Activated T-cell treated with anti-CD3 and anti-CD28 coated beads for 48 hours (primary cell): ENCODE measurements around the gene MTRF1.

ENCODE experiments used
- DNase-seq: peaks from one replicate; pipeline ENCODE4 v3.0.0-alpha.2; 2020; ENCODE audit warnings: low read depth

MTRF1 gene

GRCh38 chr13:41263261-41263971 is at the start of gene MTRF1:
Gene MTRF1, minus strand, starts transcription at chr13:41263576. Its CDS starts 2,669 bp downstream, at chr13:41260907.
- DNase-seq: peak; percentile 71

GRCh38 chr13:41313117-41313516 is 49.7 kb upstream of the MTRF1 start:
- DNase-seq: no peak

DNA sequence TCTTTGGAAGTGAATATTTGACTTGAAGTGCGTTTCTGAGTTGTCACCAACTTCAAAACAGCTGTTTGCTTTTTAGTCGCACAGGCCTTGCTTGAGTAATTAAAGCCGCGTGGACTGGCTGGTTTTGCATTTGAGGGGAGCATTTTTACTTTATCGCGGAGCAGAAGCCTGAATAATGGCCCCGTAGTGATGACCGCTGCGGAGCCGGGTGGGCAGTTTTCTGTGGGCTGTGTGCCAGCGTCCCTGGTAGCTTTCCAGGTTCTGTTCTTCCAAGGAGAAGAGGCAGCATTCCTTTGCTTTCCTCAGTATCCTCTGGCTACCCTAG is 48.8 kb upstream of the MTRF1 start:
- no peak for DNase-seq

DNA sequence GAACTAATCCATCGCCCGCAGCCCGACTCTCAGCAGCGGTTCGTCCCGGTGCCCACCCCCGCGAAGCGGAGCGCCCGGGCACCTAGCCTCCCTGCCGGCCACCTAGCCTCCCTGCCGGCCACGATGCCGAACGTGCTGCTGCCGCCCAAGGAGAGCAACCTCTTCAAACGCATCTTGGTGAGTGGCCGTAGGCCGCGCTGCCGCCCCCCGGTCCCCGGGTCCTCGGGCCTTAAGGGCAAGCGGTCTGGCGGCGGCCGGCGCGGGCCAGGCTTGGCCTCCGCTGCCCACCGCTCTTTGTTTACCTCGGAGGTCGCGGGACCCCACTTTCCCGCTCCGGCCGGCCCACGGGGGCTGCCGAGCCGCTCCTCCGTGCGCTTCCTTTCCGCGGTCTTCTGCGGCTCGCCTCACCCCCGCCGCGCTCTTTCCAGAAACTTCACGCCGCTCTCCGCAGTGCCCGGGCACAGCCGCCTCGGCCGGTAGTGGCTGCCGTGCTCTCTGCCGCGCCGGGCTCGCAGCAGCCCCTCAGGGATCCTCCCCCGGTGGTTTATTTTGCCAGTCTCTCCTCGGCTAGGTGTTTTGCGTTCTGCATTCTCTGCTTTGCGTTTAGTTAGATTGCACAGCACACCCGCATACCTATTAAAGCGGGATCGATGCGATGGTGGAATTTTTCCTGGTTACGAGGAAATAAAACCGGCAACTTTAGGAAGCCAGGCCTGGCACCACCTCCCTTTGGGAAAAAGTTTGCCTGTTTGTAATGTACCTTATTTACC is 48.2 kb upstream of the MTRF1 start:
- DNase-seq: peak; percentile 56

DNA sequence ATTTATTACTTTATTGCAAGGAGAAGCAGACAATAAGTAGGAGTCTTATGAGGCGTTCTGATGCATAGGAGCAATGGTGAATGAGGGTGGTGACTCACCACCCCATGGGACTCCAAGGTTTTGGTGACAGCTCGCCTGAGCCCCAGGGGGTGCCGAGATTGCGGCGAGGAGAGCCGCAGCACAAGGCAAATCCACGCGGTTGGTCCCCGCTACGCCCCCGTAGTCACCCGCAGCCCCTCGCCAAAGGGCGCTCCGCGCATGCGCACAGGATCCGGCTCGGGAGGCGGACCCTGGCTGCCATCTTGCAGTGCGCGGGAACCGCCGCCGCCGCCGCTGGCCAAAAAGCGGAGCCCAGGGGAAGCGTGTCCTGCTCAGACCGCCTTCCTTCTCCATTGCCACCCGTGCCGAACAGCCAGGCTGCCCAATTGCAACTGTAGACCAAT is 47.6 kb upstream of the MTRF1 start, which contains the start of gene NAA16:
Gene NAA16 (plus strand): TSS at position 305 of the 443 bp plus-strand sequence. CDS start 262 bp downstream, outside the sequence.
- peak; percentile 97 for DNase-seq

DNA sequence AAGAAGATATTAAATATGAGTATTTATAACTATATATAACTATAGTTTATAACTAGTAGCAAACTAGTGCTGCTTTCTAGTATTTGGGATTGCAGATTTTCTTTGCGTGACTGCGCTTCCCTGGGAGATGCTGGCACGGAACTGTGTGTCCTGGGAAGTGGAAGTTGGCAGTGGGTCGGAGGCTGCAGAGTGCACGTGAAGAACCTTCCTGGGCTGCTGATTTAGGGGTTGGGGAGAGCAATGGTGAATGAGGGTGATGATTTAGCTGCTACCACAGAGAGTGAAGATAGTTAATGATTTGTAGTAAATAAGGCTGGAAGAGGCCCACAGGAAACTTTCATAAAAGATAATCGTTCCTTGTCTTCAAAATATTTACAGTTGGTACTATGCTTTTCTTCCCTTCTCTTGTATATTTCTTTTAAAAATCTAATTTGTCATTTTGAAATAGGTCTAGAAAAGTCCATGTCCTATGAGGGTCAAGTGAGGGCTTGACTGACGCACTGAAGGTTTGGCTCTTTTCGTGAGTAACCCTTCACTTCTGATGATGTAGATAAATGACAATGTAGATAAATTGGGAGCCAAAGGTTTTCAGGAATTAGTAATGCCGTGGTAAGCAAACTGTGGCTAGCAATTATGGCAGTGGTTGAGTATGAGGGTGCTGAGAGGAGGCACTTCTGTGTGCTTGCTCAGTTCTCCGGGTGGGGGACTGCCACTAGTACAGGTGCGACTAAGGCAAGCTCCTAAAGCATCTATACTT is 44.7 kb upstream of the MTRF1 start:
- no peak for DNase-seq

DNA sequence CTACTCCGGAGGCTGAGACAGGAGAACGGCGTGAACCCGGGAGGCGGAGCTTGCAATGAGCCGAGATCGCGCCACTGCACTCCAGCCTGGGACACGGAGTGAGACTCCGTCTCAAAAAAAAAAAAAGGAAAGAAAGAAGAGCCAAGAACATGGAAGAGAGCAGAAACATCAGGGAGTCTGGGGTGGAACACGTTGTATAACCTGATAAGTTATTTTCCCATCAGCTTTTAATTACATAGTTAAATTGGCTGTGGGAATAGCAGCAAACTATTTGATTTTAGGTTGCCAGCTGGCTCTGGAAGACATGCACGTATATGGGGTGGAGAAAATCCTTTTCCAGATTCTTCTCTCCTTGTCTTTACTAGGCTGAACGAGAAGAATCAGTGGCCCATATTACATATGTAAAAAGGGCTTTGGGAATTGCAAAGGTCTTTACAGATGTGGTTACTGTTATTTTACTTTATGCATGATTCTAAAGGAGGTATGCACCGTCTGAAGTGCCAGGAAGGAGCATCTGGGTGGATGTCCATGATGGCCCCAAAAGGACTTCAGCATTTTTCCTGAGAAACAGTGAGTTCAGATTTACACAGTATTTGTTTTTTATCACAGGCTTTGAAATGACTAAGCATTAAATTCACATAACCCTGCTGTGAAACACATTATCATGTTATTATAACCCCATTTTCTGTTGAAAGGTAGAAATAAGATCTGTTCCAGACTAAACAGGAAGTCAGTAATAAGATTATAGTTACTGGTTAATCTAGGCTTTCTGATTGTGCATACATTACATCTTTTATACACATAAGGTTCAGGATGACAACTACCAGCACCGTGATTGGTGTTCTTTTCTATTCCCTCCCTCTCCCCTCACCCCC is 43.1 kb upstream of the MTRF1 start:
- no peak for DNase-seq

DNA sequence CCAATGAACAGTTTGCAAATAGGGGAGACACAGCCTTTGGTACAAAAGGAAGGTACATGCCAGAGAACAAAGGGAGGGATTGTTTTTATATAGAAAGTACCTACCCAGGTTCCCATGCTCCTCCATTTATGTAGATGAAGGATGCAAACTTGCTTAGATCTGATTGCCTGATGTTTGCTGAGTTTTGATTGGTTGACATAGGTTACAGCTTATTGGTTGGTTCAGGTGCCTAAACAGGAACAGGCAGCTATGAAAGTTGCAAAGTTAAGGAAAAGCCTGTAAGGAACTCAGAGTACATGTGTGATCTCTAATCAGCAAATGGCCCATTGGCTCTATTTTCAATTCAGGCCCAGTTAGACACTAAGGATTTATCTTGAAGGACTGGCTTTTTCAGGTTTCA is 41.2 kb upstream of the MTRF1 start:
- DNase-seq: no peak

GRCh38 chr13:41302743-41303142 is 39.4 kb upstream of the MTRF1 start:
- no peak for DNase-seq

DNA sequence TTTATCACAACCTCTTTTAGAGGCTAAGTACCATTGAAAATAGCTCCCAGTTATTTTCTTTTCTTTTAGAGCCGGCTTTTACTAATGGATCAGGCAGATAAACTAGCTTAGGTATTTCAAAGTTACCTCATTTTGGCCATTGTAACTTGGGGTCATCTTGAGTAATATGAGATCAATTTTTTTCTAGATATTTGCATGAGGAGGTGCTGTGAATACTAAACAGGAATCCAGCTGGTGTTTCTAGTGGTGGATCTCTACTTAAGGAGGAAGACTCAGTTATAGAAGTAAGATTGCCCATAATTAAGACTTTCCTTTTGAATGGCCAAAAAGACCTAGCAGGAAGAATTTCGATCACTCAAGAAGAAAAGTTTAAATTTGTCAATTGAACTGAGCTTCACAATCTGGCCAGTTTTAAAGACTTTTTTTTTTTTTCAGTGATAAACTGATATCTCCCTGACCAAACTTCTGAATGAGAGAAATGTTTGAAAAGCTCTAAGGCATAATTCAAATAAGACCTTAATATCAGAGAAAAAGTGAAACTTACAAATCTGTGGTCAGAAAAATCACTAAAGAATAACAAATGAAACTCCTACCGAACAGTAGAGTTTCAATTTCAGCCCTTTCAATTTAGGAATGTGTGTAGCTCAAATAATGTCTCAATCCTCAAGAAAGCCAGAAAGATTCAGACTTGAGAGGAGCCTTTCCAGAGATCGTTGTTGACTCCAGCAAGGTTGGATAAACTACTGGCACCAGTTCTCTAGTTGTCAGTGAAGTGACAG is 36.1 kb upstream of the MTRF1 start:
- no peak for DNase-seq

DNA sequence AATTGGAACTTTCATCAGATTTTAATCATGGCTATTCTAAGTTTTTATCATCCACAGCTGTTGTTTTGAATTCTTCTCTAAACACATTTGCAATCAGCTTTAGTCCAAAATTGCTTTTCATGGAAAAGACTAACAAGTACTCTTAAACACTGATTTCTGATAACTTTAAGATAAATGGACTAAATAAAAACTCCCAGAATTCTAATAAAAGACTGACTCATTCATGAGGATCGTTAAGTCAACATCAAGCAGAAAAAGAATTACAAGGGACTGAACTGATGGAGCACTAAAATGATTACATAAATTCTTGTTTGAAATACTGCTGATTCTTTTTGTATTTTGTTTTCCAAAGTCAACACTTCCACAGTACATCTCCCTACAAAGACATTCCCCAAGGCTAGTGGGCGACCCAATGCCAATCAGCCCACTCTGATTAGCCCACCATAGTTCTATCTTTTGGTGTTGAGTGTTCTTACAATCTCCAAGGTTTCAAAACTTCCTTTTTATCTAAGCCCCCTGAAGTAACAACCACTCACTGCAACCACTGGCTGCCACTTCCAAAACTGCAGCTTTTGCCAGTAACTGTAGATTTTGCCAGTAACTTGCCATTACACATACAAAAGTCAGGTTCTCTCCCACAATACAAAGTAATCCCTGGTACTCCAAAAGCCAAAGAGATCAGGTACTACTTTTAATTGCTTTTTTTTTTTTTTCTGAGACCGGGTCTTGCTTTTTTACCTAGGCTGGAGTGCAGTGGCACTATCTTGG is 33.7 kb upstream of the MTRF1 start:
- DNase-seq: no peak

DNA sequence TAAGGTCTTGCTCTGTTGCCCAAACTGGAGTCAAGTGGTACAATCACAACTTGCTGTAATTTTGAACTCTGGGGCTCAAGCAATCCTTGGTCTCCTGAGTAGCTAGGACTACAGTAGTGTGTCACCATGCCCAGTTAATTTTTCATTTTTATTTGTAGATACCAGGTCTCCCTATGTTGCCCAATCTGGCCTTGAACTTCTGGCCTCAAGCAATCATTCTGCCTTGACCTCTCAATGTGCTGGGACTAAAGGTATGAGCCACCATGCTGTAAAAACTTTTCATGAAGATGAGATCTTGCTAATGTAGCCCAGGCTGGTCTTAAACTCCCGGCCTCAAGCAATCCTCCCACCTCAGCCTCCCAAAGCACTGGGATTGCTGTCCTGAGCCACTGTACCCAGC is 32.6 kb upstream of the MTRF1 start:
- no peak for DNase-seq

DNA sequence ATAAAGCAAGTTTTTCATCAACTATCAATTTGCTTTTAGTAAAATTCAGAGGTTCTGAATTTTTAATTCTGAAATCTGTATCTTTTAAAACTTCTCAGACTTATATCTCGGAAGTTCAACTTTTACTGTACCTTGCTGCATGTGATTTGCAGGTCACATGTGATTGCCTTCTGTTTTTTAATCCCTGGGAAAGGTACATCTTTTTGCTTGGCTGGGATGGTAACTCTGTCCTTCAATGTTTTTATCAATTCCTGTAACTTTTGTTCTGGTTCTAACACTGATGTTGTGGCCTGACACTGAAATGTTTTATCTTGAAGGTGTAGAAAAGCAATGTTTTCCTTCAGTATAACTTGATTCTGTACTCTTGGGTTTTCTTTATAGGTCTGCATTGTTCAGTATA is 31.5 kb upstream of the MTRF1 start:
- DNase-seq: no peak

DNA sequence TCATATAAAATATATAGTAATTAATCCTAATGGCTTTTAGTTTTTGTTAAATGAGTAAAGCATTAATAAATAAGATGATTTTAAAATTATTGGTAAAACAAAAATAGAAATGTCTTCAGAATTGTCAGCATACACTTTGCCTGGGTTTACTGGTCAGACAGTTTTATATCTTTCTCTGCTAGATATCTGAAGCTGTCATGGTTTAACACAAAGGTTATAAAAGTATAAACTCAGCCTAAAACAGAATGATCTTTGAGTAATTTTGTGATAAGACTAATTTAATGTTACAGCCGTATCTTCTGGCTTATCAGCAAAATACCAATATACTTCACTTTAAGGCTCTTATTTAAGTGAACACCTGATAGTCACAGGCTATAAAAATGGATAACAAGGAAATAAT is 29.9 kb upstream of the MTRF1 start:
- no peak for DNase-seq

DNA sequence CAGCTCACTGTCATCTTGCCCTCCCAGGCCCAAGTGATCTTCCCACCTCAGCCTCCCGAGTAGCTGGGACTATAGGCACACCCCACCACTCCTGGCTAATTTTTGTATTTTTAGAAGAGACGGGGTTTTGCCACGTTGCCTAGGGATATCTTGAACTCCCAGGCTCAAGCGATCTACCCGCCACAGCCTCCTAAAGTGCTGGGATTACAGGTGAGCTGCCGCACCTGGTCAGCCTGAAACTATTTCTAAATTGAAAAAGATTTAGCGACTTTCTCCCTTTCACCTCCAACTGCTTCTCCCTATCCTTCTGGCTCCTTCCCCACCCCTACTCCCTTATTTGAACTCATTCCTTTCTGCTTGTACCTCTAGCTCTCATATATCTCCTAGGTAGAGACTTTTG is 27.9 kb upstream of the MTRF1 start:
- no peak for DNase-seq

- no peak for DNase-seq
Observed at GRCh38 chr13:41289463-41289881, 26.1 kb upstream of the MTRF1 start.

DNA sequence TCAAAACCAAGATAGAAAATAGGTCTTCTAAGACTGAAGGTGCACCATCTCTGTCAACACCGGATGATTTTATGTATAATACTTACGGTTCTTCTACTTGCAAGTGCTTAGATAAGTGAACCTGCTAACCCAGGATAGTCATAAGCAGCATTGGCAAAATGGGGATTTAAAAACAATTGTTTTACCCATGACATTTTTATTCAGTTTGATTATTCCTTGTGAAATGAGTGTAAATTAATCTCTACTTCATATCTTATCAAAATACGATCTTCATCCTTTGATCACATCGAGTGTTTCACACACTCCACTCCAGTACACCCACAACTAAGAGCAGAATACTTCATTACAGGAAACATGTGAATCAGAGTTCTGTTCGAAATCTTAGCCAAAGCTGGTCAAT is 23.0 kb upstream of the MTRF1 start:
- no peak for DNase-seq

DNA sequence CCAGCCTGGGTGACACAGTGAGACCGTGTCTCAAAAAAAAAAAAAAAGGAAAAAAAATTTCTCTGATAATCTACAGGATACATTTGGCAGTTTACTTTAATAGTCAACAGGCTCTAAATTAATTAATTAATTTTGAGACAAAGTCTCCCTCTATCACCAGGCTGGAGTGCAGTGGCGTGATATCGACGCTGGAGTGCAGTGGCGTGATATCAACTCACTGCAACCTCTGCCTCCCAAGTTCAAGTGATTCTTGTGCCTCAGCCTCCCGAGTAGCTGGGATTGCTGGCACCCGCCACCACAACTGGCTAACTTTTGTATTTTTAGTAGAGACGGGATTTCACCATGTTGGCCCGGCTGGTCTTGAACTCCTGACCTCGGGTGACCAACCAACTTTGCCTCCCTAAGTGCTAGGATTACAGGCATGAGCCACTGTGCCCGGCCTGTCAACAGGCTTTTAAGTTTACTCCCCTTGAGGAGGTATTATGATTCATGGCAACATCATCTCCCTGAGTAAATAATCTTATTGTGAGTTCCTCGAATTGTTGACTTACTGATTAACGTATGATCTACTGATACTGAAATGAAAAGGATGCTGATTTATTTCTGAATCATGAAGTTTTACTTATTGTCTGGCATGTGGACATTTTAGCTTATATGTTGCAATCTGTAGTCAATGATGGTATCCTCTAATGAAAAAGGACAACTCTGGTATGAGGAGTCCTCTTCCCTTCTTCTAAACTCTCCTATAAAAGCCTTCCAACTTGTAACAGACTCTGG is 21.3 kb upstream of the MTRF1 start:
- DNase-seq: no peak

- DNase-seq: no peak
Observed at GRCh38 chr13:41282129-41282571, 18.8 kb upstream of the MTRF1 start.
